Right lobe of liver (tissue), 6 donors: Measurements from ENCODE around the gene HES3. TPM values are rescaled to one million over a fixed set of nuclear protein-coding genes. Genes with fewer than 3 reads are reported as not detected.

ENCODE experiments used
- ATAC-seq, 4 donors: fragments of 200-7000 bp; cut with Tn5 transposase; one replicate each; pipeline ENCODE4 v1.9.1; 2020; ENCODE audit warnings: mild to moderate bottlenecking in 4 of 4, moderate library complexity in 4 of 4
- DNase-seq, 3 donors: peaks; one replicate each; pipeline ENCODE4 v3.0.0-alpha.2; 2020
- H3K27ac ChIP-seq, 3 donors: fragments of 200-600 bp; one replicate each; pipeline ENCODE4 v1.8.0; 2022
- H3K27me3 ChIP-seq, 2 donors: fragments of 200-600 bp; one replicate each; pipeline ENCODE4 v1.8.0; 2022
- H3K36me3 ChIP-seq, 4 donors: fragments of 200-600 bp; sonication (generic) in 1 of 4; one replicate each; pipeline versions ENCODE4 v1.5.1 to v1.8.0; 2017 to 2022; ENCODE audit warnings: control low read depth in 1 of 4
- H3K4me1 ChIP-seq, 4 donors: fragments of 200-600 bp; sonication (generic) in 1 of 4; one replicate each; pipeline versions ENCODE4 v1.5.1 to v1.8.0; 2017 to 2022; ENCODE audit warnings: control low read depth in 1 of 4
- H3K4me3 ChIP-seq, 3 donors: fragments of 200-600 bp; one replicate each; pipeline ENCODE4 v1.8.0; 2022
- H3K9me3 ChIP-seq, 4 donors: fragments of 200-600 bp; sonication (generic) in 1 of 4; one replicate each; pipeline versions ENCODE4 v1.5.1 to v1.8.0; 2017 to 2022; ENCODE audit warnings: control low read depth in 1 of 4
- CTCF ChIP-seq, 4 donors: fragments of 200-600 bp in 3 of 4; fragments of 450-650 bp in 1 of 4; IDR thresholded peaks; one replicate each; pipeline versions ENCODE4 v1.5.1 to v1.8.0; 2016 to 2022; ENCODE audit warnings: antibody characterized with exemption in 4 of 4, mild to moderate bottlenecking in 2 of 4
- POLR2A ChIP-seq: fragments of 450-650 bp; IDR thresholded peaks from one replicate; pipeline ENCODE4 v1.6.1; 2017; ENCODE audit warnings: antibody characterized with exemption, mild to moderate bottlenecking
- WGBS: methylation state at CpG from one replicate; pipeline ENCODE4 v1.1.6; 2018; ENCODE audit warnings: low coverage, low lambda C conversion rate; ENCODE audit not compliant: insufficient coverage; ENCODE audit errors: missing lambda C conversion rate; 5-methylcytosine and 5-hydroxymethylcytosine counted together
- intact Hi-C, 2 donors: fragments of 100-400 bp; cut with DNase I; formaldehyde crosslinking; loops; one replicate each; pipeline versions ENCODE4 v1.11.2 to v1.14.1; 2022
- total RNA-seq, 6 experiments: library from RNA; depleted of rRNA in 2 of 6; stranded (reverse); fragments of >200 nt in 2 of 6; fragmentation: NEBNext Ultra II Directional in 3 of 6; extraction: Animal tissue kit (Norgen Biotek cat#: 25700) in 3 of 6; gene quantifications; one replicate each; pipeline versions ENCODE4 v1.1.0 to v1.2.4, GENCODE V29; 2016 to 2023
- donor health status: DM: no; HTN: yes; CAD: no.
- donor health status: DM: no; HTN: no; CAD: no.
- donor health status: DM: no; HTN: no; CAD: no.
- donor health status: DM: no; HTN: yes; CAD: no.
- donor health status: DM: no; HTN: yes; CAD: no.

Gene HES3
- total RNA-seq, 6 experiments from 2014 or later = not detected

DNA sequence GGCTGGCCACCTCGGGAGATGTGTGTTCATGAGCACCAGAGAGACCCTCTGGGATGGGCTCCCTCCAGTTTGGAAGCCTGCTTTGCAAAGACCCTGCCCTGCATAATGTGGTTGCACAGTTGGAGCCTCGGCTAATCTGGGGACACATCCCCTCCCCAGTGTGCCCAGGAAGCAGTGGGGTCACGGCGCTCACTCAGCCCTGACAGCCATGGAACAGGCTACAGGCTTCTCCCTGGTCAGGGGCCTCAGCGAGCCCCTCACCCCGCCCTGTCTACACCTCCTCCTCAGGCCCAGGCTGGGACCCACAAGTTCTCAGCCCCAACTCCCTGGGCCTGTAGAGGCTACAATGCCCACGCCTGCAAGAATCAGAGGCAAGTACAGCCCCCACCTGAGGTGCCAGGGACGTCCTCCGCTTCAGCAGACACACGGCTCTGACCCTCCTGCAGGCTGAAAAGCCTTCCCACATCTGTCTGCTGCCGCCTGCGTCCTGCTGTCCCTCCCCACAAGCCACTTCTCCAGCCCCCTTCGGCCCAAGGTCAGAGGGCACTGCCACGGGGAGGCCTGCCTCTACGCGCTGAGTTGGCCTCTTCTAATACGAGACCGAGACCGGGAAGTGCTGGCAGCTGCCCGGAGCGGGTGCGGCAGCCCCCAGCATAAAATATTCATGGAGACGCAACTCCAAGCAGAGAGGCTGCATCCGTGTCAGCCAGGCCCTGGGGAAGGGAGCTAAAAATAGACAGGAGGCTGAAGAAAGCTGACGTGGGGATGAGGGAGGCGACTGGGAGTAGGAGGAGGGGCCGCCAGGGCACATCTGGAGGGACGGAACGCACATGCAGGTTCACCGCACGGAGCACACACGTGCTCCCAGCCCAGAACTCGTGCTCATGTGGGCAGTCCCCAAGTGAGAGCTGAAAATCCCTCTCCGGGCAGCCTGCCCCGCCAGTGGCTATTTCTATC, 32.1 kb downstream of the HES3 start:
- Histone ChIP-seq H3K27ac (no peak overlapping the region), H3K36me3 (no peaks in the 10 kb centered on the region), H3K9me3 (no peaks in the 10 kb centered on the region), H3K4me1 (no peaks in the 10 kb centered on the region), H3K4me3 (no peak overlapping the region), H3K27me3 (no peaks in the 10 kb centered on the region)
- ATAC-seq = no peak
- DNase-seq = no peak
- no peak for TF ChIP-seq POLR2A
- TF ChIP-seq CTCF (IDR thresholded peaks at IDR 0.05) = no peak
- WGBS = 75% methylated on average over 8 of the region's 35 CpGs
- intact Hi-C loops = no loop called here

DNA sequence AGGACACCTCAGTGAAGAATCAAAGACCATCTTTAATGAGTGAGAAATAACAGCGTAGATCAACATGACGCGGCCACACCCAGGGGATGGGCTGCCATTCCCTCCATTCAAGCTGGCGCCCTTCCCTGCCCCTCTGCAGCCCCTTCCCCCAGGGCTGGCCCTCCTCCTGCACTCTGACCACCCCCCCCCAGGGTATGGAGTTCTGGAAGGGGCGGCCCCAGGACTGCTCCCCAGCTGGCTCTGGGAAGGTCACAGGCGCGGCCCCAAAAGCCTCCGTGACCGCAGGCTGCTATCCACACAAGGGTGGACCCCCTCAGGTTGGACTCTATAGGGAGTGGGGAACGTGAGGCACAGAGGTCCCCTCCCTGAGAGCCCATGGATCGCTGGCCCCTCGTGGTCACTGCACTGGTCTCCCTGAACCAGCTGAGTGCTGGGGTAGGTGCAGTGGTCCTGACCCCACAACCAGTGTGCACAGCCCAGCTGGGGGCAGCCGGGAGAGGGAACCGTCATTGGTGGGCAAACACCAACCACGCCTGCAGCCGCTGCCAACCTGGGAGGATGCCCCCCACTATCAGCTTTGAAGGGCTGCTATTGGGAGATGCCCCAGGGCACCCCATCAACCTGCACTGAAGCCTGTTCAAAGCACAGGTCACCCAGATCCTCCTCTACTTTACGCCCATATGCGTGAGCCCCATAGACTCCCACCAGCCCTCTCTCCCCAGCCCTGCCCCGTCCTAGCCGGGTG, 33.0 kb downstream of the HES3 start:
- Histone ChIP-seq H3K9me3 (no peaks in the 10 kb centered on the region), H3K4me1 (no peaks in the 10 kb centered on the region), H3K36me3 (no peaks in the 10 kb centered on the region), H3K27ac (no peak overlapping the region), H3K4me3 (no peak overlapping the region), H3K27me3 (no peaks in the 10 kb centered on the region)
- WGBS = 93% methylated on average over 4 of the region's 20 CpGs
- intact Hi-C loops = no loop called here
- no peak for ATAC-seq
- no peak for DNase-seq
- TF ChIP-seq CTCF (IDR thresholded peaks at IDR 0.05) (no peak), POLR2A (no peak)

- 92% methylated on average over 4 of the region's 9 CpGs for WGBS
- H3K4me3 ChIP-seq = no peak overlapping the region
- no peaks in the 10 kb centered on the region for H3K27me3 ChIP-seq
- intact Hi-C loops = no loop called here
- no peak for TF ChIP-seq POLR2A
- H3K36me3 ChIP-seq = no peaks in the 10 kb centered on the region
- no peaks in the 10 kb centered on the region for H3K9me3 ChIP-seq
- DNase-seq (no peak), ATAC-seq (no peak)
- no peaks in the 10 kb centered on the region for H3K4me1 ChIP-seq
- H3K27ac ChIP-seq = no peak overlapping the region
Measured at GRCh38 chr1:6278263-6278662, 34.3 kb downstream of the HES3 start.

DNA sequence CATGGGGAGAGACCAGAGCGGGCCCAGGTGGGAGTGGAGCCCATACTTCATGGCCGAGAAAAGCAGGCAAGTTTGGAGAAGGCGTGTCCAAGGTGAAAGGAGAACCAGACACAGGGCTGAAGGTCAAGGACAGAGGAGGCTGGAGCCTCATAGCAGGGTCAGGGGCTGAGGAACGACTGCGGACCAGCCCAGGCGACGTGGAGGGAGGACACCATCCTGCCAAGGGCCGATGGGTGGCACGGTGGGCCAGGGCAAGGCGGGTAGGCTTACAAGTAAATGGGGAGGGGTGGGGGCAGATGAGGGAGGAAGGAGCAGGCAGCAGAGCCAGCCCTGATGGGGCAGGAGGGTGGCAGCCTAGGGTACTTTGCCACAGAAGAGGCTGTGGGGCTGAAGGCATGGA, 35.1 kb downstream of the HES3 start:
- no peak overlapping the region for H3K4me3 ChIP-seq
- H3K27me3 ChIP-seq = no peaks in the 10 kb centered on the region
- 93% methylated on average over 8 of the region's 10 CpGs for WGBS
- TF ChIP-seq POLR2A (no peak), CTCF (IDR thresholded peaks at IDR 0.05) (no peak)
- DNase-seq (no peak), ATAC-seq (no peak)
- no peak overlapping the region for H3K27ac ChIP-seq
- intact Hi-C loops = no loop called here
- H3K9me3 ChIP-seq = no peaks in the 10 kb centered on the region
- no peaks in the 10 kb centered on the region for H3K36me3 ChIP-seq
- no peaks in the 10 kb centered on the region for H3K4me1 ChIP-seq
